ENCODE measurements around the gene MAML2.

The MAML2 gene

DNA sequence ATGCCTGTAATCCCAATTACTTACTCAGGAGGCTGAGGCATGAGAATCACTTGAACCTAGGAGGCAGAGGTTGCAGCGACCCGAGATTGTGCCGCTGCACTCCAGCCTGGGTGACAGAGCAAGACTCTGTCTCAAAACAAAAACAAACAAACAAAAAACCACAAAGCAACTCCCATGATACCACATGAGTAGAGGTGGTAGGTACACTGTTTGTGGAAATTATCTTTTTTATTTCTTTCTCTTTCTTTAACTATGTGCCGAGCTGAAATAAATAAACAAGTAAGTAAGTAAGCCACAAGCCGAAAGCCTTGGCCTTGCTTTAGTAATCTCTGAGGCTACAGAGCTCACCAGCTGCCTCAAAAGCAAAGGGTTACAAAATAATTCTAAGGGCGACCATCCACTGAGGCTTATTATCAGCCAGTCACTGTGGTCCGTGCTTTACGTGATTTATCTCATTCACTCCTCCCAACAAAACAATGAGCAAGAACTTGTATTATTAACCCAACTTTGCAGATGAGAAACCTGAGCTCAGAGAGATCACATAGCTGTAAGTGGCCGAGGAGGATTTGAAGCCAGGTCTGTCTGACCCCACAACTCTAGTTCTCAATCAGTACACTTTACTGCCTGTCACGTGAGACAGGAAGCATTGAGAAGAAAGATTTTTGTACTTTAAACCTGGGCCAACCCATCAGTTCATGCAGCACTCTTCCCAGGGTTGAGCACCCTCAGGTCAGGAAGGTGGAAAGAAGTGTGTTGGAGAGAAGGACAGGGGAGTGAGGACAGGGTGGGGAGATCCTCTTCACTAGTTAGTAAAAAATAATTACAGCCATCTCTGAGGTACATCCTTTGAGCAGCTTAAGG, 349.3 kb downstream of the MAML2 start:
- DNase-seq, result no peak

DNA sequence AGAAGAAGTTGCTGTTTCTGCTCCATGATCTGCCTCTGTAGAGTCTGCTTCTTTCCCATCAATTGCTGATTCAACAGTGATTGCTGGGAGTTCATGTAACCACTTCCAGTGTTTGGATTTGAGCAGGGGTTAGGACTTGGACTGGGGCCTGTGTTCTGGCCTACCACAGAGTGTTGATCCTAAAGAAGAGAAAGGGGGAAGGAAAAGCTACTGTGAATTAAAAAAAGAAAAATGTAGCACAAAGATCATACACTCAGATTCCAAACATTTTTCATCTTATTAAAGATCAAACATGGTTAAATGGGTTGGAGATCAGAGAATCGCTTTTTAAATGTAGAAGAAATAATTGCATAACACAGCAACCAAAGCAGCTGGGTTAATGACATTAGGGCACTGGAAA, 351.4 kb downstream of the MAML2 start:
- DNase-seq, result no peak

DNA sequence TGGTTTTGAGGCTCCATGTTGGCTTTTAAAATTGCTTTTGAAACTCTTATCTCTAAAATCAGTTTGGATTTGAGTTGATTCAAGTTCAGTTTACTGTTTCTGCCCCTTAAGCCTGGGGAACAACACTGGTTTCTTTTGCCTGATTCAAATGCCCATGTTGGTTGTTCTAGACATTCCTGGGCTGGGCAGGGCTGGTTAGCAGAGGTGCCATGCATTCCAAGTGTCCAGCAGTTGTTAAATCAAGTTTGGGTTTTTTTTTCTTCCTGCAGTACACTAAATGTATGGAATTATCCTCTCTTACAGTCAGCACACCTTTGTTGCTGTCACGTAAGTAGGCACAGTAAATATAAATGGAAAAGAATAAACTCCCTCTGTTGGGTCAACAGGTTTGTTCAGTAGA, 351.9 kb downstream of the MAML2 start:
- no peak for DNase-seq

DNA sequence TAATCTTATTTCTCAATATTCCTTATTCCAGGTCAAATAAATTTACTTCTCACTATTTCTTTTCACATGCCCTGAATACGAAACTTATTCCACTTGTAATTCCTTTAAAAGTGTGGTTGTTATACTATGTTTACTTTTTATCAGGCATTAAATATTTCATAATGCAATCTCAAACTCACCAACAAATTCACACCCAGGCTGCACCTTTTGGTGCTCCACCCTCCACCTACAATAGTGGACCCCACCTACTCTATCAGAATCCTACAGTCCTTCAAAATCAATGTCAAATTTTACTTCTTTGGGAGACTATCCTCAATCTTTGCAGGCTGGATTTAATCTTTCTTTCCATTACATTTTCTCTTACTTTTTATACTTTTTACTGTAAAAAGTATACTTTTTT, 353.2 kb downstream of the MAML2 start:
- no peak for DNase-seq

DNA sequence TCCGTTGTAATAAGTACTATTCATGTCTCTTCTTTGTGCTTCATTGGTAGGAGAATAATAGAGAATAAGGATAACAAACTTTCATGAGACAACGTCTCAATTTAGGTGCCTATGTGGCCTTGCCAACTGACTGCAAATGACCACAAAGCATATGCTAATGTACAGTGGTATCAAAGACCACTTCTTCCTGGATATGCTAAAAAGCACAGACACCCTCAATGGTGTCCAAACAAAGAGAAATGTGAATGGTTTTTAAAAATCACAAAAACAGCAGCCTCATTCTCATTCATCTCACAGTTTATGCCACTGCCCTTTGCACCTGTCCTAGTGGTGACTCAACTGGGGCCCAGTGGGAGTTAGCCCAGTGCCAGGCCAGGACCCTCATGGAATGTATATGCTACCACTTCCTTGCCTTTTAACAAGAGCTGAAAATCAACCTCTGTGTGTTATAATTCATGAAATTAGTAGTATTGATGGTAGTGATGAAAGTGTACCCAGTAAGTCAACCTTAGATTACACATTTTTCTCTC, 353.9 kb downstream of the MAML2 start:
- DNase-seq, result no peak

DNA sequence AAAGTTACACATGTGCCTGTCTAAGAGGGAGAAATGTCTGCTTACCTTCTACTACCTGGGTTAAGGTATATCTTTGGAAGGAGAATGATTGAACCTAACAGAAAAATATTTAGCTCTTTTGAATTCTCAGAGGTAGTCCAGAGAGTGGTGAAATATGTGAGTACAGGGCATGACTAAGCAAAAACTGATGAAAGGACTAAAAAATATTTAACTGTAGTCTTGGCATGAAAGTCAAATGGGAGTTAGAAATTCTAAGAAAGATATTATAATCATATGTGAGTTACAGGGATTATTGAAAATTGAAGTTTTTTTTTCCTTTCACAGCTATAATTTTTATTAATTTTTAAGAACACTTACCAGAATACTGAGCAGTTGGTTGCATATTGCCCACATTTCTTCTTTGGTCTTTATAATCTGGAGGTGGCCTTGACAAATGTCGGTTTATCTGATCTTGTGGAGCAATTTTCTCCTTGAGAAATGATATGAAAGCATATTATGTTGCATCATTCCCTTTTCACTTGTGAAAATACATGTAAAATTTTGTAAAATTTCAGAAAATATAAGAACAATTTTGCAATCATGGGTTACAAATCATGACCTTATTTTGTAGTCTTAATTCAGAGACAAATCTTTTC, 357.7 kb downstream of the MAML2 start:
- DNase-seq, result no peak

DNA sequence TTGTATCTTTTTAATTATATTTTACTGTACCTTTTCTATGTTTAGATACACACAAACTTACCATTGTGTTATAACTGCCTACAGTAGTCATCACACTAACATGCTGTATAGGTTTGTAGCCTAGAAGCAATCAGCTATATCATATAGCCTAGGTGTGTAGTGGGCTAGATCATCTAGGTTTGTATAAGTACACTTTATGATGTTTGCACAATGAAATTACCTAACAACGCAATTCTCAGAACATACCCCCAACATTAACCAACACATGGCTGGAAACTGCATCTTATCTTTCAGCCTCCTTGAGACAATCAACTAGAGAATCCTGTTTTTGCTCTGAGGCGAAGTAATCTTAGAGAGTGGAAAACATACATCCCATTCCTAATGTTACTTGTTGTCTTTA, 358.9 kb downstream of the MAML2 start:
- no peak for DNase-seq

DNA sequence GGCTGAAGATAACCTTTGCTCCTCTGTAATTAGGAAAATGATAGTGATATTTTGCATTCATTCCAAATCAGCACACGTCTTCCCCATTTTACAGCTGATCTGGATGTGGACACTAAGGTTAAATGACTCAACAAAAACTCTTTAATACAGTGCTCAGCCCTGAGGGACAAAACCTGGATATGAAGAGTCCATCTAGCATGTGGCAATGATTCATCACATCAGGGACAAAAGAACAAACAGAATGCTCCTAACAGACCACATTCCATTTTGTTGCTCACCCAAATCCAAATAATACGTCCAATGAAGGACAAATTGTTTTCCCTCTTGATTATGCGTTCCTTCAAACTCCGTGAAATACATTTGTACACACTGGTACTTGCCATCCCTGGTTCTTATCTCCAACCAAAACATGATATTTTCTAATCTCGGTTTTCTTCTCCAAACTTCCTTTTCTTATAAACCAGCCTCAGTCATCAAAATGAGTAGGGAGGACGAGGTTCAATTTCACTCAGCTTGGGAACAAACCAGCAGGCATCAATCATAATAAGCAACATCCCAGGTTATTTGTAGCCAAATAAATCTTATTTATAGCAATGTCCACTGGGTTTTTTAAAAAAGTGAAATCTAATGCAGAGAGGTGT, 365.3 kb downstream of the MAML2 start:
- no peak for DNase-seq

DNA sequence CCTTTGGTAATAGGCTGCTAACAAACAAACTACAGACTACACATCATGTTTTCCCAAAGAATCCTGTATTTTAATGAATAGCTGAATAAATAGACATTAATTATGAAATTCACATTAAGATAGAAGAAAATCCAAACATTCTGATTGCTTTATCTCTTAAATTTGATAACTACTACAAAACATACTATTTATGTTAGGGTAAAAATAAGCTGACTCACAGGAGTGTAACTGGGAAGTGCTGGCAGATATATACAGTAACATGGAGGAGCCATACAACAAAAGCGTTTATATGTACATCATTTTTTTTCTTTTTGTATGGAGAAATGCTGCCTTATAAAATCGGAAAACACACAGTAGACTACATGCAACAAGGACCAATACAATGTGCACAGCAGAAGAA, 366.4 kb downstream of the MAML2 start:
- no peak for DNase-seq

DNA sequence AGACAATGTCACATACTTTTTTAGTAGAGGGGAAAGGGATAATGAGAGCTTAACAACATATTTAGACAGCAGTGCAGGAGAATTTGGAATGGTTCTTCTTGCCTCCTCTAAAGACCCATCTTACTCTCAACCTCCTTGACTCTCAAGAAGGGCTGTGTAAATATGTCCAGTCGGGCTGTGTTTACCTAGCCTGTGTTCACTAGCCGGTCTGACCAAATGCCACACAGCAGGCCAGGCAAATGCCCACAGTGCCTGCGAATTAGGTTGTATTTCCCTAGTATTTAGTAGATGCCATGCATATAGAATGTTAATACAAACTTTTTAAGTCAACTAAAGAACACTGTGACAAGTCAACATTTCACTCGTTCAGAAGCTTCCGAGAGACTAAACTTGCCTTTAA, 367.7 kb downstream of the MAML2 start:
- no peak for DNase-seq

DNA sequence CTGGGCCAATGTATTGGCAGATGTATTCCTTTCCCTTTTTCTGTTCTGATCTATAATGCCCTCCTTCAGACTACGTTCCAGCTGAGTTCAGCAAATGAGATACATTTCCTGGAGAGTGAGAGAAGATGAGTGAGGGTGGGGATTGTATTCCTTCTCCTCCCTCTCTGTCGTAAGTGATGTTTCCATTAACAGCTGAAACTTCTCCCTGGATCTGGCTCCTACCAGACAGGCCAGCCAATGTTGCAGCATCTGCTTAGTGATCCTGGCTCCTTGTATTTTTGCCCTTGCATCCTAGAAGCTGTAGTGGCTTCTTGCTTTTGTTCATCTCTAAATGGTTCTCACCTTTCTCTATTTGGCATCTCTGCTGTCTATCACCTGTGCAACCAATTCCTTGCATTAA, 370.9 kb downstream of the MAML2 start:
- no peak for DNase-seq

DNA sequence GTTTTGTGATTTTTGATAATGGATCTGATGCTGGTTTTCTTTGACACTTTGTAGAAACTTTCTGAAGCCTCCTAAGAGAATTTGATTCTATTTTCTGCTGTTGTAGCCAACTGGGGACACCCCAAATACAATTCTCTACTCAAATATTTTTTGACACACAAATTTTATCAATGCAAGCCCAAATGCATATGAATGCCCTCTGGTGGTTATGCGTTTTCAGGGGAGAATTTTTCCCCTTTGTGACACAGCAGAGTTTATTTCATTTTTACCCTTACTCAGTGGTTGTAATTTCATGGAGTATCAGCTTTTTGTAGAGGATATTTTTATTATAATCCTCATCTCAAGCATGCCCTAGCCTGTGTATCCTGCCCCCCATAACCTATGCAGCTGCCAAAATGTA, 374.4 kb downstream of the MAML2 start:
- DNase-seq, result no peak

DNA sequence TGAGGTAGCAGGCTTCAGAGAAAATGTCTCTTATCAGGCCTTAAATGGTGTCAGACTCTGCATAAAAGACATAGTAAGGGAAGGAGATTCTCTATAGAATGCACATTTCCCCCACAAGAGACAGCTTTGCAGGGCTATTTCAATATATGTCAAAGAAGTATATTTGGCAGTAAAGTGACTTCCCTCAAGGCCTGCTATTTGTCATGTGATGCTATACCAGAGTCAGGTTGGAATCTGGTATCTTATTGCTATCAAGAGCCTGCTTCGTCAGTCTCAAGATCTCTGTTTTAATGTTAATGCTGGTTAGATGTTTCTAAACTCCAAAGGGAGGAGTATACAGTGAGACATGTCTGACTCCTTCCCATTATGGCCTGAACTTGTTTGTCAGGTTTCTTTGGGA, 378.7 kb downstream of the MAML2 start:
- DNase-seq, result no peak

DNA sequence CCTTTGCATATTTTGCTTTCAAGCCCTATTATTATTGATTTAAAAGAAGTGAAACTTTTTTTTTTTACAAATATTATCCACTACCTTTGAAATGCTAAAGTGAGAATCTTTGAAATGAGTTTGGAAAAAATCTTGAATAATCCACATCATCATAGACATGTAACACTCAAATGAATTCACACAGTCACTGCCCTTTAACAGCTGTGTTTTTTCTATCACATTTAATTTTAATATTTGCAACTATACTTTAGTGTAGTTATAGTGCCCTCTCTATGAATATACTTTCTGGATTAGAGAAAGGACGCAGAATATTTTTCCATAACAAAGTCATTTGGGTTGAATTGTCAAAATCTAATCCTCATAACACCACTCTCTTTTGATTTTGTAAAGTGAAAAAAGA, 381.2 kb downstream of the MAML2 start:
- no peak for DNase-seq

DNA sequence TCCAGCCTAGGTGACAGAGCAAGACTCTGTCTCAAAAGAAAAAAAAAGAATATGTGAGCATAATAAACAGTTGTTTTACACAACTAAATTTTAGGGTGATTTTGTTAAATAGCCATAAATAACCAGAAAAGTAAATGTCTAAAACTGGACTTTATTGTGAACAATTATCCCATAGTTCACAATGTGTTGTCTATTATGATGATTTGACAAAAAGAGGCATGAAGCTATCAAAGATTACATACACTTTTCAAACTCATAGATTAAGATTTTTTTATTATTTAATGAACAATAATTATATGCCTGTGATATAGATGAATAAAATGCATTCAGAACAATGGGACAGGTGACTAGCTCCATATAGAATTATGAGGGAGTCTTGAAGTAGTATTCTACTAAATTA, 392.1 kb downstream of the MAML2 start:
- no peak for DNase-seq

DNA sequence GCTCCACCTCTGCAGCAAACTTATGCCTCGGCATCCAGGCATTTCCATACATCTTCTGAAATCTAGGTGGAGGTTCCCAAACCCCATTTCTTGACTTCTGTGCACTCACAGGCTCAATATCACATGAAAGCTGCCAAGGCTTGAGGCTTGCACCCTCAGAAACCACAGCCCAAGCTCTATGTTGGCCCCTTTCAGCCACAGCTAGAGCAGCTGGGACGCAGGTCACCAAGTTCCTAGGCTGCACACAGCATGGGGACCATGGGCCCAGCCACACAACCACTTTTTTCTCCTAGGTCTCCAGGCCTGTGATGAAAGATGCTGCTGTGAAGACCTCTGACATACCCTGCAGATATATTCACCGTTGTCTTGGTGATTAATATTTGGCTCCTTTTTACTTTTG, 394.4 kb downstream of the MAML2 start:
- no peak for DNase-seq

DNA sequence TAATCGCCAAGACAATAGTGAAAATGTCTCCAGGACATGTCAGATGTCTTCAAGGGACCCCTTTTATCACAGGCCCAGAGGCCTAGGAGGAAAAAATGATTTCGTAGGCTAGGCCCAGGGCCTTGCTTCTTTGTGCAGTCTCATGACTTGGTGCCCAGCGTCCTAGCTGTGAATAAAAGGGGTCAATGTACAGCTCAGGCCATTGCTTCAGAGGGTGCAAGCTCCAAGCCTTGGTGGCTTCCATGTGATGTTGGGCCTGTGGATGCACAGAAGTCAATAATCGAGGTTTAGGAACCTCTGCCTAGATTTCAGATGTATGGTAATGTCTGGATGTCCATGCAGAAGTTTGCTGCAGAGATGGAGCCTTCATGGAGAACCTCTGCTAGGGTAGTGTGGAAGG, 398.4 kb downstream of the MAML2 start:
- DNase-seq, result no peak

DNA sequence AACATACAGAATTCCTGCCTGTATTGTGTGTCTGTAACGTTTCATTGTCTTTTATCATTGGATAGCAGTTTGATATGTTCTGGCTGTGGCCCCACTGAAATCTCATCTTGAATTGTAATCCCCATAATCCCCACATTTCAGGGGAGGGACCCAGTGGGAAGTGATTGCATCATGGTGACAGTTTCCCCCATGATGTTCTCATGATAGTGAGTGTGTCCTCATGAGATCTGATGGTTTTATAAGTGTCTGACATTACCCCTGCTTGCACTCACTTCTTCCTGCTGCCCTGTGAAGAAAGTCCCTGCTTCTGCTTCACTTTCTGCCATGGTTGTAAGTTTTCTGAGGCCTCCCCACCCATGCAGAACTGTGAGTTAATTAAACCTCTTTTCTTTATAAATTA, 399.4 kb downstream of the MAML2 start:
- DNase-seq, result no peak

DNA sequence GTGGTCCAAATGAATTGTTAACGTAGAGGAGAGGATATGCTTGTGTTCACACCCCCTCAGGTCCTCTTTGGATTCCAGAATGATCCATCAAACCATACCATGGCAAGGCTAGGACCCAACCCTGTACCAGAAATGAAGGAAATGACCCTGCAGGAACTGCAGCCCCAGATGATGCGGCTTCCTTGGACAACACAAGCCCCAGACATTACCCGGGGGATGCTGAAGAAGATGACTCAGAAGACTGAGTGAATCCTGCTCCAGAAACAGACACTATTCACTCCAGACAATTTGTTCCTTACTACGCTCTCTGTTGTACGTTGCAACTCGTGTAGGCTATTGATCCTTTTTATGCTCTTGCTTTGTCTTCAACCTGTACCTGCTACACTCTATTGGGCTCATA, 403.9 kb downstream of the MAML2 start:
- no peak for DNase-seq

DNA sequence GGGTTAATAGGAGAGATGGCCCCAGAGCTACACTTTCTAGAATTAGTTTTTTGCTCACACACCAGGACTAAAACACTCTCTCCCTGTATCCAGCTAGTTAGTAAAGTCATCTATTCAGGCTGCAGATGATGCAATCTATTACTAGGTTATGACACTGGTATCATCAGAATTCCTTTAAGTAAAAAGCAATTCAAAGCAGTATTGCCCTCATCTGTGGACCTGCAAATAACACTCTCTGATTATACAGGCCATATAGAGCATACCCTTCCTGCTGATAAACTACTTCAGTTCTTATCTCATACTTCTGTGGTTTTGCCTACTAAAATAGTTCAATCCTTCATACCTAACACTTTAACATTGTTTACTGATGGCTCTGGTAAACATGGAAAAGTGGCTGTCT, 405.6 kb downstream of the MAML2 start:
- DNase-seq, result no peak

DNA sequence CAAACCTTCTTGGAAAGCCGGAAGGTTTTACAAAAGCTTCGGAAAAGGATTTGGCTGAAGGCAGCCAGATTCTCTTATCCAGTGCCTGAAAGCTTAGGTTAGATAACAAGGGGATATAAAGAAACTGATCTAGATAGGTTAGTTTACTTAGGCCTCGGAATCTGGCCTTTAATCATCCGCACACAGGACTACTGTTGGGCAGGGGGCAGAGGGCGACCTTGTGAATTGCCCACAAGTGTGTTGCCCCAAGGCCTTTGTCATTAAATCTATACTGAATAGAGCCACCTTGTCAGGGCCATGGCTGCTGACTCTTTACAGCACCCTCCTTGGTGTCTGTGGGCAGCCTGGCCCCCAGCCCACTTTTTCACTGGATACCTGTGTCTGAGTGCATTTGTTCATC, 409.4 kb downstream of the MAML2 start:
- DNase-seq, result no peak

DNA sequence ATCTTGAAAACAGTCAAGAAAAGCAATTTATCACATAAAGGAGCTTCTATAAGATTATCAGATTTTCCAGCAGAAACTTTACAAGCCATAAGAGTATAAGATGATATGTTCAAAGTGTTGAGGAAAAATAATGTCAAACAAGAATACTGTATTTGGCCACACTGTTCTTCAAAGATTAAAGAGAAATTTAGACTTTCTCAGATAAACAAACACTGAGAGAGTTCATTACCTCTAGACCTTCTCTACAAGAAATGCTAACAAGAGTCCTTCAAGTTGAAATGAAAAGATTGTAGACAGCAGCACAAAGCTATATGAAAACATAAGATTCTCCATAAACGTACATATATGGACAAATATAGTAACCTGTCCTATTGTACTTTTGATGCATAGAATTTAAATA, 411.1 kb downstream of the MAML2 start:
- DNase-seq, result no peak

DNA sequence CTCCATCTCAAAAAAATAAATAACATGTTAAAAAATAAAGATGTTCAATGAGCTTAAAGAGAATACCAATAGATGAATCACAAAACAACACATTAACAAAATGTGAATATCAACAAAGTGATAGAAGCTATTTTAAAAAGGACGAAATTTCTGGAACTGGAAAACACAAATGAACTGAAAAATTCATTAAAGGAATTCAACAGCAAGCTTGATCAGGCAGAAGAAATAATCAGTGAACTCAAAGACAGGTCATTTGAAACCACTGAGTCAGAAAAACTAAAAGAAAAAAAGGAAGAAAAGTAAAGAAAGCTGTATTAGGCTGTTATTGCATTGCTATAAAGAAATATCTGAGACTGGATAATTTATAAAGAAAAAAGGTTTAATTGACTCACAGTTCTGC, 412.0 kb downstream of the MAML2 start:
- DNase-seq, result no peak

DNA sequence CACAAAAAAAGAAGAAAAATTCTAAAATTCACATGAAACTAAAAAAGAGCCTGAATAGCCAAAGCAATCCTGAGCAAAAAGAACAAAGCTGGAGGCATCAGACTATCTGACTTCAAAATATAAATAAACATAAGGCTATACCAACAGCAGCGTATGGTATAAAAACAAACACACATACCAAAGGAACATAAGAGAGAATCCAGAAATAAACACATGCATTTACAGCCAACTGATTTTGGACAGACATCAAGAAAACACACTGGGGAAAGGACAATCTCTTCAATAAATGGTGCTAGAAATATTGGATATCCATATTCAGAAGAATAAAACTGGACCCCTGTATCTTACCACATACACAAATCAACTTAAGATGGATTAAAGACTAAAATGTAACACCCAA, 416.3 kb downstream of the MAML2 start:
- no peak for DNase-seq
